COLO829 (cell line): ENCODE data around the gene AKR1B15.
"Not testable (repeated sequence)": the region's sequence is repeated elsewhere in the genome, so short reads cannot be mapped to it uniquely, and the experiment has no call there.

ENCODE experiments used
- DNase-seq: peaks from one replicate; pipeline ENCODE4 v3.0.0; 2012; ENCODE audit warnings: low spot score

Gene AKR1B15

DNA sequence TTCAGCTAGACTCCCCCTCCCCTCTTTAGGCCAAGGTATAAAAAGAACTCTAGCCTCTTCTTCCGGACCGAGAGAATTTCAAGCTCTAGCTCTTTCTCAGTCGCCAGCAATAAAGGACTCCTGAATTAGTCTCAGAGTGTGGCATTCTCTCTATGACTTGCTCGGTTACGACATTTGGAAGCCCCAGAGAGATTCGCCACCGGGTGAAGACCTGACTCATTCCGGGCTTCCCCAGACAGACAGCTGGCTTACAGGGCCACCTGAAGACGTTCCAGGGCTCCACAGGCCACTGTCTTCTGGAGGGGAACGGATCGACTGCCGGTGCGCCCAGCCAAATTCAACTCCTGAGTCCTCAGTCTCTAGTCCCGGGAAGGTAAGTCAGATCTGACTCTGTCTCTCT is at the start of gene AKR1B15:
Gene AKR1B15, plus strand, starts transcription at position 234 of the 400 bp plus-strand sequence. CDS start 15,510 bp downstream, outside the sequence.
- DNase-seq: no peak

DNA sequence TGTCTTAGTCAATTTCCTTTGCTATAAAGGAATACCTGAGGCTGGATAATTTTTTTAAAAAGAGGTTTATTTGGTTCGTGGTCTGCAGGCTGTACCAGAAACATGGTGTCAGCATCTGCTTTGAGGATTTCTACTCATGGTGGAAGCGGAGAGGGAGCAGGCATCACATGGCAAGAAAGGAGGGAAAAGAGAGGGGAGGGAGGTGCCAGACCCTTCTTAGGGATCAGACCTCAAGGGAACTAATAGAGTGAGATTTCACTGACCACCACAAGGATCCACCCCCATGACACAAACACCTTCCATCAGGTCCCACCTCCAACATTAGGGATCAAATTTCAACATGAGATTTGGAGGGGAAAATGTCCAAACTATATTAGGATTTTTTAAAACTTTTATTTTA is 48.5 kb upstream of the AKR1B15 start:
- DNase-seq: no peak

- no peak for DNase-seq
These were observed 47.9 kb upstream of the AKR1B15 start for GRCh38 chr7:134500982-134501381.

DNA sequence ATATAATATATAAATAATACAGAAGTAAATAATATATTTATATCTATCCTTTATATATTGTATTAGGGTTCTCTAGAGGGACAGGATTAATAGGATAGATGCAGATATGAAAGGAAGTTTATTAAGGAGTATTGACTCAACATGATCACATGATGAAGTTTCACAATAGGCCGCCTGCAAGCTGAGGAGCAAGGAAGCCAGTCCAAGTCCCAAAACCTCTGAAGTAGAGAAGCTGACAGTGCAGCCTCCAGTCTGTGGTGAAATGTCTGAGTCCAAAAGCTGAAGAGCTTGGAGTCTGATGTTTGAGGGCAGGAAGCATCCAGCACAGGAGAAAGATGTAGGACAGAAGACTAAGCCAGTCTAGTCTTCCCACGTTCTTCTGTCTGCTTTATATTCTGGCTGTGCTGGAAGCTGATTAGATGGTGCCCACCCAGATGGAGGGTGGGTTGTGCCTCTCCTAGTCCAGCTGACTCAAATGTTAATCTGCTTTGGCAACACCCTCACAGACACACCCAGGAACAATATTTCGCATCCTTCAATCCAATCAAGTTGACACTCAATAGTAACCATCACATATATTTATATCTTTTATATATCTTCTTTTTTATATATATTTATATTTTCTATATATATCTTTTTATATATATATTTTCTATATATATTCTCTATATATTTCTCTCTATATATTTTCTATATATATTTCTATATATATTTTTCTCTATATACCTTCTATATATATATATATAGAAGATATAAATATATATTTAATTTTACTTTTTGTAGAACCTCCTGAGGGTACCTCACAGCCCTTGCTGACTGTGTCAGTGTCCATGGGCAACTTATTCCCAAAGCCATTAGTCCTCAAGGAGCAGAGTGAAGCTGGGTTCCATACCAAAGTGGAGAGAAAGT is 46.2 kb upstream of the AKR1B15 start:
- no peak for DNase-seq

DNA sequence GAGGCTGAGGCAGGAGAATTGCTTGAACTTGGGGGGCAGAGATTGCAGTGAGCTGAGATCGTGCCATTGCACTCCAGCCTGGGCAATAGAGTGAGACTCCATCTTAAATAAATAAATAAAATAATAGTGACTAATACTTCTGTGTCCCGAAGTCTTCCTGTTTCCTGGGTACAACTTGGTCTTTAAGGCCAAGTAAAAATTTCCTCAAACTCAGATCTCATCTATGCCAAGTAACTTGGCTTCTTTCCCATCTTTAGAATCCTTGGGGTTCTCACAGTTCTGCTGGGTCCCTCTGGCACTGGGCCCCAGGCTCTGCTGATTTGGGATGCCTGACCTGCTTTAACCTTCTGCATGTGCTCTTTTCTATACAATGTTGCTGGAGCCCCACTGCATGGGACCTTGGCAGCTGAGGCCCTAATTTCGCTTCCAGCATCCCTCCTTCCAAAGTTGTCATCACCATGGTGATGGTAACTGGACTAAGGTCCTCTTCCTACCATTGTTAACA is 44.2 kb upstream of the AKR1B15 start:
- no peak for DNase-seq

DNA sequence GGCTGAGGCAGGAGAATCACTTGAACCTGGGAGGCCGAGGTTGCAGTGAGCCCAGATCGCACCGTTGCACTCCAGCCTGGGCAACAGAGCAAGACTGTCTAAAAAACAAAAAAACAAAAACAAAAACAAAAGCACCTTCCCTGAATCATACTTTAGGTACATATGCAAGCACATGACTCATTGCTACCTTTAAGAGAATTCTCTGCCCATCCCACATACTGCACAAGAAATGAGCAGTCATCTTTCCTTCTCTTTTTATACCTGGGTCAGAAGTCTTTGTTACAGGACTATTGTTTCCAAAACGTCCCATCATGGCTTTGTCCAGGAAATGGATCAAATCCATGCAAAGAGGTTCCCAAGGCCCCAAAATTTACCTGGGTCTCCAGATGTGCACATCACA is 43.1 kb upstream of the AKR1B15 start:
- DNase-seq: no peak

- DNase-seq: no peak
These were observed 39.9 kb upstream of the AKR1B15 start for GRCh38 chr7:134509010-134509409.

DNA sequence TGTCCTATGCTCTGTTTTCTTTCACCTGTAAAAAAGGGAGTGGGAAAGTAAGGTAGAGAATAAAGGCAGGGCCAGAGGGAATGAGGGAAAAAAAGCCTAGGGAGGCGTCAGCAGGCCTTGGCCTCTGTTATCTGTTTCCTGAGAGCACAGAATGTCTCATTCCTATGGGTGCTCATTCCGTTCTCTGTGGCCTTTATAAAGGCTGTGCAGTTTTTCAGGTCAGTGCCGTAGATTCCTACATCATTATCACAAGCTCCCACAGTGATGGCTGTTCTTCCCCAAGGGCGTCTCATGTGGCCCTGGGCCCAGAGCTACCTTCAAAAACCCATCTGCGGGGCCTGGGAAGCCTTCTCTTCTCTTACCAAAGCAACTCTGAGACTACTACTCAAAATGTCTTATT is 38.3 kb upstream of the AKR1B15 start:
- no peak for DNase-seq

GRCh38 chr7:134512271-134512670 is 36.6 kb upstream of the AKR1B15 start:
- DNase-seq: no peak

- peak; percentile 87 for DNase-seq
These were observed 35.6 kb upstream of the AKR1B15 start for GRCh38 chr7:134513169-134513752.

DNA sequence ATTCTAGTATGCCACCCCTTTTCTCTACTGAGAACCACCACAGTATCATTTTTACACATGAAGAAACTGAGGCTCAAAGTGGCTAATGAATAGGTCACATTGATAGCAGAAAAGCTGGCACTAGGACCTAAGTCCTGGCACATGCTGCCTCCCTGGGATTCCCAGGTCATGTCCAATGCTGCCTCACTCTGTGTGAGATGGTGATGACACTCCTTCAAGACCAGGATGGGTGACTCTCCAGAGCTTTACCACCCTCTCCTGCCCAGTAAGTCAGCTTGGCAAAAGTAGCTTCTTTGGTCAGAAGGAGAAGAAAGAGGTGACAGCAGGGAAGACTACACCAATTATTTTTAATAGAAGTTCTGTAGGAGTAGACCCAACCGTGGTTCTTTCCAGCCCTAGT is 34.8 kb upstream of the AKR1B15 start:
- no peak for DNase-seq

GRCh38 chr7:134514663-134515062 is 34.2 kb upstream of the AKR1B15 start:
- DNase-seq: peak; percentile 92

- DNase-seq: peak; percentile 92
These were observed 33.1 kb upstream of the AKR1B15 start for GRCh38 chr7:134515569-134516468.

- peak; percentile 51 for DNase-seq
These were observed 28.8 kb upstream of the AKR1B15 start for GRCh38 chr7:134520130-134520529.

DNA sequence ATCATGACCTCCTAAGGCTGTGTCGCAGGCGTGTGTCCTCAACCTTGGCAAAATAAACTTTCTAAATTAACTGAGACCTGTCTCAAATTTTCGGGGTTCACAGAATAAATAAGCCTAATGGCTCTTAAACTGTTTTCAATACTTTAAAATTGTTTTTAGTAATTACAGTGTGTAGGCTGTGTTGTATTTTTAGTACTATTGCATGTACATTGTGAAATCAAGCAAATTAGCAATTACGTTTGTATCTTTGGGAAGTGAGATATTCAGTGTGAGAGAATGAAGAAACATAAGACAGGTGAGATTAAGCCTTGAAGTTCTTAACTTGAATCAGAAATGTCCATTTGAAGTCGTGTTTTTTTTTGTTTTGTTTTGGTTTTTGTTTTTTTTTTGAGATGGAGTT is 26.3 kb upstream of the AKR1B15 start:
- no peak for DNase-seq

DNA sequence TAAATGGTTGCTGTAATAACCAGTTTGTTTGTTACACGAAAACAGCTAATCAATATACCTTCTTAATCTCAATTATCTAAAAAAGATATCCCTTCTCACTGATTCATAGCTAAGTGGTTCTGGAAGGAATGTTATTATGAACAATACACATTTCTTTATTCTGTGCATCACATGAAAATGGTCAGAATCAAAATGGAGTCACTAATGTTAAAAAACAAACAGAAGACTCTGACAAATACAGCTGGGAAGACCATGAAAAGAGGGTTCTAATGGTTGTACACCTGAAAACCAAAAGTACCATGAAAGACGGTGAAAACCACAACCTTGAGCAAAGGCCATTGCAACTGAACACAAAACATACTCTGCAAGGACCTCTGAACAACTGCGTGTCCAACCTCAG is 23.5 kb upstream of the AKR1B15 start:
- DNase-seq: not testable (repeated sequence)

DNA sequence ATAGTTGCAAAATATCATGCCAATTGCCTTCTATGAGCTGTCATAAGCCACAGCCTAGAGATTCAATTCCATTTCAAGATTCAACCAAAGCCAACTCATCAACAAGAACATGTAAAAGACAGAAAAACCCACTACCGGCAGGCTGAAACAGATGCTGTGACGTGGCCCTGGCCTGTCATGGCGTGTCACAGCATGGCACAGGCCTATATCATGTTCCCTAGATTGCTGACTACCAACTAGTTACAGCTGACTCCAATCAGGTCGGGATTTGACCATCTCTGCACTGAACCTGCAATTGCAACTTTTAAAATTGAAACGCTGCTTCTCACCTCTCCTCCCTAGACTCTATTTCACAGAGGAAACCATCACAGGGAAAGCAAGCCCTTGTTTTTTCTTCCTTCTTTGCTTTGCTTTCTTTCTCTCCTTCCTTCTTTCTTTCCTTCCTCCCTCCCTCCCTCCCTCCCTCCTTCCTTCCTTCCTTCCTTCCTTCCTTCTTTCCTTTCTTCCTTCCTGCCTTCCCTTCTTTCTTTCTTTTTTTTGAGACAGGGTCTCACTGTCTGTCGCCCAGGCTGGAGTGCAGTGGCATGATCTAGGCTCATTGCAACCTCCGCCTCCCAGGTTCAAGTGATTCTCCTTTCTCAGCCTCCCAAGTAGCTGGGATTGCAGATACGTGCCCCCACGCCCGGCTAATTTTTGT is 22.2 kb upstream of the AKR1B15 start:
- not testable (repeated sequence) for DNase-seq

GRCh38 chr7:134527979-134528371 is 20.9 kb upstream of the AKR1B15 start:
- DNase-seq: no peak

GRCh38 chr7:134528749-134529148 is 20.2 kb upstream of the AKR1B15 start:
- no peak for DNase-seq

- no peak for DNase-seq
These were observed 18.4 kb upstream of the AKR1B15 start for GRCh38 chr7:134530460-134530859.

DNA sequence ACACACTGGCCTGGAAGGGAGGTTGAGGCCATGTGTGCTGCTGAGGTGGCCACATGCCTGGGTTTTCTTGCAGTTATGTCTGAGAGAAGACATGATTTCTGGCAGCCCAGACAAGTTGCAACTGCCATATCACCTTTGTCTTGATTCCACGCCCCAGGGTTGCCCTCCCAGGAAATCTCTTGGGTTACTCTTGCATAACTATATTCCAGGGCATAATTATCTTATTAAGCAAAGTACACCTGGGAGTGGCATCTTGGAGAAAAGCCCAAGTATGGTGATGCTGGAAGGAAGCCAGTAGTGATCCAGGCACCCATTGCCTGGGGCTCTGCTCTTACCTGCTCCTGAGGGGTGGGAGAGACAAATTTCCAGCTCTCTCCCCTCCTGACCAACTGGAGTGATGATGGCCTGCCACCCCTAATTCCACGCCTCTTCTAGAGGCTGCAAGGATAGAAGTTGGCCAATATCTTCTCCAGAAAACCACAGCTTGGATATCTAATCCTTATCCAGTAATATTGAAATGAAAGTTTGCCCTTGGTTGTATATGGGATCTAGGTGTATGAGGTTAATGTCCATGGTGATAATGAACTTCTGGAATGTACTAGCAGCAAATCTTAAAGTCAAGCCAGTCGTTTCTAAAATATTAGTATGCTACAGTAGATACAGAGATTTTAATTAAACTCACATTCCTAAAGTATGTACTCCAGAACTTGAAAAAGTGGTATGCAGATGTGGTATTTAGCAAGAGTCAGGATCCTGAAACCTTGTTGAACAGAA is 16.5 kb upstream of the AKR1B15 start:
- no peak for DNase-seq
